HPDE6-E6E7 (cell line): ENCODE measurements around the gene LSM14B.
A peak's percentile ranks its signal among the peaks of the same experiment; 100 is the strongest.
"Not testable (repeated sequence)": the region's sequence is repeated elsewhere in the genome, so short reads cannot be mapped to it uniquely, and the experiment has no call there.

Experiments used
- DNase-seq: peaks from one replicate; pipeline ENCODE4 v3.0.0; 2011; ENCODE audit warnings: missing footprints; ENCODE audit errors: extremely low spot score

Gene LSM14B

DNA sequence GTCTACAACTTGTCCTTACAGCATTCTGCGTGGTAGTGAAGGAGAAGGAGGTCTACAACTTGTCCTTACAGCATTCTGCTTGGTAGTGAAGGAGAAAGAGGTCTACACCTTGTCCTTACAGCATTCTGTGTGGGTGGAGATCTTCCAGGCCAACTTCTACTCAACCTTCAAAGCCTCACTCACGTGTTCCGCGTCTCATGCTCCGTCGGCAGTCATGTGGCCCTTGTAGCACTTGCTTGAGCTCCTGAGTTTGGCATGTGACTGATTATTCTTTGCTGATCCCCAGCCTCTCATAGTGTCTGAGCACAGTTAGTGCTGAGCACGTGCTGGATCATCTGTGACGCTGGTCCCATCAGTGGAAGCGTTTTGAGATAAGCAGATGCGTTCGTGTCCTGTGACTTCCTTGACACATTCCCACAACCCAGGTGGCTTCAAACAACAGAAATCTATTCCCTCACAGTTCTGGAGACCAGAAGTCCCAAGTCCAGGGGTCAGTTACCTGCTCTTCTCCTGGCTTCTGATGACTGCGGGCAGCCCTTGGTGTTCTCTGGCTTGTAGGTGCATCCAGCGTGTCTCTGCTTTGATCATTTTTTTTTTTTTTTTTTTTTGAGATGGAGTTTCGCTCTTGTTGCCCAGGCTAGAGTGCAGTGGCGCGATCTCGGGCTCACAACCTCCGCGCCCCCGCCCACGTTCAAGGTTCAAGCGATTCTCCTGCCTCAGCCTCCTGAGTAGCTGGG is 23.9 kb downstream of the LSM14B start:
- no peak for DNase-seq

- DNase-seq: no peak
Observed at GRCh38 chr20:62147125-62147524, 24.9 kb downstream of the LSM14B start.

DNA sequence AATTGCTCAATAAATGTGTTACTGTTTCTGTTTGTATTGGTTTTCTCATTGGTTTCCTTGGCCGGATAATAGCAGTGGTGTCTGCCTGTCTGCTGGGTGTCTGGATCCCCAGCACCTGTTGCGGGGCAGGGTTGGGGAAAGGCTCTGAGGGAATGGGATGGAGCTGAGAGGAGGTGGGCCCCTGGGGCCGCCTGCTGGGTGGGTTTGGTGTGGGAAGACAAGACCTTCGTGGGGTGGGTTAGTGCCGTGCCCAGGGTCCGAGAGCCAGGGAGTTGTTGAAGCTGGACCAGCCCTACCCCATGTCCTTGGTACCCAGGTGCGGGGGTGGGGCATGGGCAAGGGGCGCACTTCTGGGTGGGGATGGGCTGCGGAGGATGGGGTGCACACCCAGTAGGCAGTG is 25.3 kb downstream of the LSM14B start:
- no peak for DNase-seq

- DNase-seq: not testable (repeated sequence)
Observed at GRCh38 chr20:62148383-62148782, 26.1 kb downstream of the LSM14B start.

DNA sequence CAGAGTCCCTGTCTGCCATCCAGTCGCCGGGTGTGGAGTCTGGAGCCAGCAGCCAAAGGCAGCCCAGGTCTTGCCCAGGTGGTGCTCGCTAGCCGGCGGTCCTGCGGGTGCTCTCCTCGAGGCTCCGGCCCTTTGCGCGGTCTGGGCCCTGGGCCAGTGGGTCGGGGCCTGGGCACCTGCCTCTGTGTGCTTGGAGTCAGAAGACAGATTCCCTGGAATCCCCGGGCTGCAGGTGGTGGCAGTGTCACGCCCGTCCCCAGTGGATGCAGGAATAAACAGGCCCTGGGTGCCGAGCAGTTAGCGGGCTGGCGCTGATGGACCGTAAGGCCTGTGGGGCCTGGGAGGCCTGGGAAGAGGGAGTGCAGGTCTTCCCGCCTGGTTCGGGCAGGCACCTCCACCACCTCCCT is 26.6 kb downstream of the LSM14B start:
- DNase-seq: no peak

DNA sequence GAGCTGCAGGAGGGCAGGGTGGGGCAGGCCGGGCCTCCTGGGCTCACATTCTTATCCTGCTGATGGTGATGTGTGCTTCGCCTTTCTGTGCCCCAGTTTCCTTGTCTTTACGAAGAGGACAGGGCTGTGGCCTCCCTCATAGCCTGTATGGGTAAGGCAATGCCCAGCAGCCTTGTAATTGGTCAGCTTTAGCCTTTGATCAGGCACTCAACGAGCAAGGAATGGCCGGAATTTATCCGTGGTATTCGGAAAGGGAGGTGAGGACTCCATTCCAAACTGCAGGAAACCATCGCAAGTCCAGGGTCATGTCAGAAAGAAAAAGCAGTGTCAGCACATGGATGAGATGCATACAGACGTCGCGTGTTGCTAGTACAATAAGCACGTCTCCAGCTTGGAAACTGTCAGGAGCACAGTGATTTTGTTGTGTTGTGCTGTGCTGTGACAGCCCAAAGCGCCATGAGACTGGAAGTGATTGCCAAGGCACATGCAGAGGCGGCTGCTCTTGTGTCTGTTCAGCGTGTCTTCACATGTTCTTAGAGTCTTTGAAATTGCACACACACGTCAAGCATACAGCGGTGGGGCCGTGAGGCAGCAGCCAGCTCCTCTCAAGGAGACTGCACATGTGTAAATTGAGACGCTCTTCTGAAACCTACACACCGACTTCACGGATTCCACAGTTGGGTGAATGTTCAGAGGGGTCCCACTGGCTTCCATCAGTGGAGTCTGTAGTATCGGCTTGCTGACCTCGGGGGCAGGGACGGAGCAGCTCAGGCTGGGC is 27.4 kb downstream of the LSM14B start:
- DNase-seq: peak; percentile 90

- no peak for DNase-seq
Observed at GRCh38 chr20:62150310-62150575, 28.0 kb downstream of the LSM14B start.

DNA sequence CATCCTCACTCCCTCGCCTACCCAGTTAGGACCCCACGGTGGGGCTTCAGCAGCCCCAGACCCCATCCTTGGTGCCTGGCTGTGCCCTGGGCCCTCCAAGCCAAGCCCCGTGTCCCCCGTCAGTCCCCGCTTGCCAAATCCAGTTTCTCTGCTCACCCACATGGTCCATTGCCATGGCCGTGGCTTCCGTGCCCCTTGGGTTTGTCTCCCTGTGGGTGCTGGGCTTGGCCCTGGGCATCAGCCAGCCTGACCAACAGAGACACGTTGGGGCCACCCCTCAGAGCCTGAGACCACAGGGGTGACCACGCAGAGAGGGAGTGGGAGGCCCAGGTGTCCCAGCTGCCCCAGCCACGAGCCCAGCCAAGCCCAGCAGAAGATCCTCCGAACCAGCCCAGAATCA is 28.9 kb downstream of the LSM14B start:
- no peak for DNase-seq

DNA sequence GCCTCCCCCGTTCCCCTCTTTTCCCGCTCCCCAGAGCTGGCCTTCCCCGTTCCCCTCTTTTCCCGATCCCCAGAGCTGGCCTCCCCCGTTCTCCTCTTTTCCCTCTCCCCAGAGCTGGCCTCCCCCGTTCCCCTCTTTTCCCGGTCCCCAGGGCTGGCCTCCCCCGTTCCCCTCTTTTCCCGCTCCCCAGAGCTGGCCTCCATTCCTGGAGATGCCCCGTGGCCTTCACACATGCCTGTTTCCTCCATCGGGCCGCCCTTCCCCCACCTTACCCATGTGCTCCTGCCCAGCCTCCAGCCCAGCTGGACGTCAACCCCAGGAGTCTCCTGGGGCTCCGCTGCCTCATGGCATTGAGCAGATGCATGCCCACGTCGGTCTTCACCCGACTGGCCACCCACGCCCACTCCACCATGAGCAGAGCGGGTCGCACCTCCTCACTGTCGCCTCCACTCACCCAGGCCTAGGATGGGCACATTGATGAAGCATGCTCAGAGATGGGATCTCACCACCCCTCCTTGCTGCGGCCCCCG is 29.6 kb downstream of the LSM14B start:
- DNase-seq: no peak

- DNase-seq: no peak
Observed at GRCh38 chr20:62155428-62156253, 33.4 kb downstream of the LSM14B start.

DNA sequence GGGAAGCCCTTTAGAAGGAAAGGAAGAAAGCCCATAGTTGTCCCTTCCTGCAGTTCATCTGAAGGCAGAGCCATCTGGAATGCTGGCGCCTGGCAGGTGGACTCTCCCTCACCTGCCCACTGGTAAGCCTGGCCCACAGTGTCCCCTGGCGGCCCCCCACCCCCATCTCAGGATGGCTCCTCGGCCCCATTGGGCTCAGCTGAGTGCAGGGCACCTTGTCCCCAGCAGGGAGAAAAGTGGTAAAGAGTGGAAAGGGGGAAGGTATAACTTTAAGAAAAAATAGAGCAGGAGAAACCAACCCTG is 33.9 kb downstream of the LSM14B start:
- no peak for DNase-seq

DNA sequence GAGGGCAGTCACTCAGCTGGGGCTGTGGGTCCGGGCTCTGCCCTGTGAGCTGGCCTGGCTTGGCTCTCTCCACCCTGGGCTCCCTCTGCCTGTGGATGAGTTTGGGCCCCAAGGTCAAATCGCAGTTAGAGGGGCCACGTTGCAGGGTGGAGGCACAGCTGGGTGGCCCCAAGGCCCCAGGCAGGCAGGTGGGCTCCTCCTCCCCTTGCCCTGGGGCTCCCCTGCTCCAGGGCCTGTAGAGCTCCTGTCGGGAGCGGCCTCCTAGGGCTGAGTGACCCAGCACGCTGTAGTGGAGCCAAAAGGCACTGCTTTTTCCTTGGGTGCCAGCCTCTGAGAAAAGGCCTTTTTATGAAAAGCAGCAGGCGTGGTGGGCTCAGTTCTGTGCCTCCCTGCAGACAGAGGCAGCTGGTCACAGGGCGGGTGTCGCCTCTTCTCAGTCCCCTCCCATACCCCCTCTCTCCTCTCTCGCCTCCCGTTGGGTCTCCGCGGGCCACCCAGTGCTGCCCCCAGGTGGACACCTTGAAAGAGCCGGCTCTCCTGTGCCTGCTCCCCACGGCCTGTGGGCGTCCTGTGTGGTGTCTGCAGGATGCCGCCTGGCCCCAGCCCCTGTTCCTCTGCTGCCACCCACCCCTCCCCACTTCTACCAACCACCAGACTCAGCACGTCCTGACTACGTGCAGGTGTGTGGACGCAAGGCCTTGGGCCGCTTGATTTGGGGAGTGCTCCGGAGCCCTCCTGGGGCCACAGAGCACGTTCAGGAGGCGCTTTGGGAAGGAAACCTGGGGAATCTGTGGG is 34.5 kb downstream of the LSM14B start:
- DNase-seq: no peak

DNA sequence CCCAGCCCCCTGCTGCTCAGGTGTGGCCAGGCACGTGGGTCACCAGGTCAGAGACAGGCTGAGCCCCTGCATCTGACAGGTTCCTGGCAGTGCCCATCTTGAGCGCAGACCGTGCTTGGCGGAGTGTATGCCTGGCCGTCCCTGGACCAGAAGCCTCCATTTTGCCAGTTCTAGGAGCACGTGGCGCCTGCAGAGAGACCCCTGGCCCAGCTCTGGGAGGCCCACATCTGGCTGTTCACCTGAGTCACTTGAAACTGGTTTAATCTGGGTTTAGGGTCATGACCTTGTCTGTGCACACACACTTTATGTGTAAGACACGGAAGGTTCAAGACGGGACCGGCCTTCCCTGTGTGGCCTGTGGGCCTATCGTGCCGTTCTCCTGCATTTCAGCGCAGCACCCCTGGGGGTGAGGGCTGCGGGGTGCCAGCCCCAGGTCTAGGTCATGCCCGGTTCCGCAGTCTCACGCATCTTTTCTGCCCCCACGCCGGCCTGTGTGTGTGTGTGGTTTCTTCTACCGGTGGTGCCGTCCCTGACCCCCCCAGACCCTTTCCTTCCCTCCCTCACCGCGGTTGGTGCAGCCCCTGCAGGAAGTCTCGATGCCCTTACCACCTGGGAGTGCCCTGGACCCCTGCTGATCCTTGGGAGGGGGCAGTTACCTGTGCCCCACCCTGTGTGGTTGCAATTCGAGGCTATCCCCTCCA is 35.3 kb downstream of the LSM14B start:
- DNase-seq: no peak

DNA sequence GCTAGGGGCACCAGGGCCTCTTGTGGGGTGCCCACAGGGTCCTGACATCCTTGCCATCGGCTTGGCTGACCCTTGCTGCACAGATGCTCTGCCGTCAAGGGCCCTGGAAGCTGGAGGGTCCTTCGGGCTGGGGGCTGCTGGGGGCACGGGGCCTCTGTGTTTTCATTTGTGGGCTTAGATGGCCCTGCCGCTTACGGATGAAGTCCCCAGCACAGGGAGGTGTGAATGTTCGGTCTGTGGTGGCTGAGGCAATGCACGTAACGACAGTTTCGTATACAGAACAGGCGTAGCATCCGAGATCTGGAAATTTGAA is 35.8 kb downstream of the LSM14B start:
- no peak for DNase-seq

- no peak for DNase-seq
Observed at GRCh38 chr20:62158541-62158940, 36.3 kb downstream of the LSM14B start.

DNA sequence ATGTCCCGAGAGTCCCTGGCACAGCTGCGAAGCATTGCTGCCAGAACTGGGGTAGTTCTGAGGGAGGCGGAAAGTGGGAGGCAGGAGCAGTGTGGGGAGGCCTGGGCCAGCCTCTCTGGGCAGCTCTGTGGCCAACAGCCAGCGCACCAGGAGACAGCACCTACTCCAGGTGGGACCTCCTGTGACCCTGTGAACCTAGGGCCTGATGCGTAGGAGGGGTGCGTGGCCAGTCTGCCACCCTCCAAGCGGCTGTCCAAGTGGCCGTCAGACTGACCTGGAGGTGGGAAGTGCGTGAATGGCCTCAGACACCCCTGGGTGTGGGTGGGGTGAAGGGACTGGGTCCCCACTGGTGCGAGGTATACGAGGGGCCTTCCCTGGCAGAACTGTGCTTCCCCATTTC is 36.8 kb downstream of the LSM14B start:
- no peak for DNase-seq

GRCh38 chr20:62159839-62160238 is 37.6 kb downstream of the LSM14B start:
- DNase-seq: peak; percentile 98

DNA sequence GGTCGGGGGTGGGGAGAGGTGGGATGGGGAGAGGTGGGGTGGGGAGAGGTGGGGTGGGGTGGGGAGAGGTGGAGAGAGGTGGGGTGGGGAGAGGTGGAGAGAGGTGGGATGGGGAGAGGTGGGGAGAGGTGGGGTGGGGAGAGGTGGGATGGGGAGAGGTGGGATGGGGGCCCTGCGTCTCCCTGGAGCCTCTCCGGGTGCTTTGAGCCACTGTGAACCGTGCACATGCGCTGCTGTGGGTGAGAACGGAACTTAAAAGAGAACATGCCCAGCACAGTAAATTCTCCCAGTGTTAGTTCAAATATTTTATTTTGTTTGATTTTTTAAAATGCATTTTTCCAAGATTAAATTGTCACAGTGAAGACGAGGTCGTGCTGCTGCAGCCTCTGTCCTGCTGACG is 38.0 kb downstream of the LSM14B start:
- no peak for DNase-seq

DNA sequence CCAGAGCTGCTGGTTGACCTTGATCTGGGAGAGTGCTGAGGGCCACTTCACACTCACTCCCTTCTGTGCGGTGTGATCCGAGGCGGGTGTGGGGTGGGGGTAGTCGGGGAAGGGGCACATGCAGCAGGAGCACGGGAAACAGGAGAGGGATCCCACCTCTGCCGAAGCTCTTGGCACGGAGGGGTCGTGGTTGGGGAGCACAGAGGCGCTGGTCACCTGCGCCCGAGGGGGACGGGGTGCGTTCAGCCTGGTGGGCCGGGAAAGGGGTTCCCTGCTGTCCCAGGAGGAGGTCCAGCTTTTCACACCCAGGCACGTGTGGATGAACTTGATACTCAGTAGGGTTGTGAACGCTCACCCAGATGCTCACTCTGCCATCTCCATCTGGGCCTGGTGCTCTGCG is 38.6 kb downstream of the LSM14B start:
- no peak for DNase-seq

DNA sequence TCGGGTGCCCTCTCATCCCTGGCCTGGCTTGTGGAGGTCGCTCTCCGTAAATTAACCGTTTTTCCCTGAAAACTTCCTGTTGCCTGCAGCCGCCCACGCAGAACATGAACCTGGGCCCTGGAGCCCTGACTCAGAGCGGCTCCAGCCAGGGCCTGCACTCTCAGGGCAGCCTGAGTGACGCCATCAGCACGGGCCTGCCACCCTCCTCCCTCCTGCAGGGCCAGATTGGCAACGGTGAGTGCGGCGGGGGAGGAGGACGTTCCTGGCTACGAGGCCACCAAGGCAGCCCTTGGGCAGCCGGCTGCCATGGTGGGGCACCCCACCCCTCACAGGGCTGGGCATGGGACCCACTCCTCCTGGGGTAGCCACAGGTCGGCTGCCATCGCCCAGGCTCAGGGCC is 39.1 kb downstream of the LSM14B start:
- peak; percentile 100 for DNase-seq

- no peak for DNase-seq
Observed at GRCh38 chr20:62162765-62163484, 40.6 kb downstream of the LSM14B start.
